Stimulated activated memory B cell treated with anti-CD40 and anti-IgM and Interleukin-4, amounts not matched to agents 10 μg/mL and 1 μg/mL and 100 μg/mL, for 72 hours (primary cell): ENCODE data around the gene ALG11.

ENCODE experiments used
- ATAC-seq: fragments of 150-1000 bp; cut with Tn5 transposase; 2 replicates; pipeline ENCODE4 v1.10.0; 2021
- H3K27ac Mint-ChIP-seq: one replicate; pipeline ENCODE4 v1.8.0; 2022; ENCODE audit warnings: mild to moderate bottlenecking, mixed read lengths
- H3K27me3 Mint-ChIP-seq: one replicate; pipeline ENCODE4 v1.8.0; 2022; ENCODE audit warnings: mixed read lengths
- H3K36me3 Mint-ChIP-seq: one replicate; pipeline ENCODE4 v1.8.0; 2022; ENCODE audit warnings: mixed read lengths
- H3K4me1 Mint-ChIP-seq: one replicate; pipeline ENCODE4 v1.8.0; 2022; ENCODE audit warnings: mixed read lengths
- H3K4me3 Mint-ChIP-seq: one replicate; pipeline ENCODE4 v1.8.0; 2022; ENCODE audit warnings: mild to moderate bottlenecking, moderate library complexity, mixed read lengths
- H3K9me3 Mint-ChIP-seq: one replicate; pipeline ENCODE4 v1.8.0; 2022; ENCODE audit warnings: mixed read lengths

ALG11 gene

DNA sequence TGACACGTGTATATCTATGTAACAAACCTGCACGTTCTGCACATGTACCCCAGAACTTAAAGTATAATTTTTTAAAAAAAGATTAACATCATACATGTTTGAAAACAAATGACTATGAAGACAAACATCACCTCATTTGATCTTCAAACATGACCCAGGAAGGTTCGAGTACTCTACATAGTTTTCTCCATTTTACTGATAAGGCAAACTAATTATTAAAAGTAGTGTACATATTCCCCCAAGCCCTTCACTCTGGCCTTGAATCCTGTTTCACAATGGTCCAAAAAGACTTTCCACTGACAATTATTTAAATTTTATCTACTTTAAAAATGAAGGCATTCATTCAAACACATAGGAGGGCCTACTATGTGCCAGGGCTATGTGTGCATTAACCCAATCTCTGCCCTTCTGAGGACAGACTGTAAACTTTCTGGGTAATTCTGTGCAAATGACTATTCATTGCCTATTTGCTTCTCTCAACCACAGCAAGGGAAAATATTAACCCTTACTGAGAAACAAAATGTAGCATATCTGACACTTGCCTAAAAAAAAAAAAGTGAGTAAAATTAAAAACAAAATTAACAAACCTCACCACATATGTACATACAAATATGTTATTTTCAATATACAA, 23.1 kb upstream of the ALG11 start:
- no peaks in the 10 kb centered on the region for H3K4me1 Mint-ChIP-seq
- no peaks in the 10 kb centered on the region for H3K36me3 Mint-ChIP-seq
- H3K9me3 Mint-ChIP-seq, result no peaks in the 10 kb centered on the region
- no peak for ATAC-seq
- H3K4me3 Mint-ChIP-seq, result no peak overlapping the region
- H3K27me3 Mint-ChIP-seq, result peaks cover 39% of the 10 kb centered on the region
- no peak overlapping the region for H3K27ac Mint-ChIP-seq

DNA sequence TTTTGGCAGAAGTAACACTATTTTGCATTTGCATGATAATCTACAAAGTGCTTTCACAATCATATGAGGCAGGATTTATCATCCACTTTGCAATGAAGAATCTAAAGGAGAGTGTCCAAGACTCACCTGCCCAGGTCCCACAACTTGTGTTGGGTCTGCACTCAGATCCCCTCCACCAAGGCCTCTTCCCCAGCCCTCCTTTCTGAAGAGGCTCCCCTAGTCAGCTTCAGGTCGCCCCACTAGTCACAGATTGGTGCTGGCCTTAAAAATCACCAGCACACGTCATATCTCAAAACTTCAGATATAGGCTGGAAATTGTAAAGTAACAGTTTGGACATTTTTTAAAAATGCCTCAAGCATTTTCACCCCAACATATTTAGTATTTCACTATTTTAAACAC, 18.5 kb upstream of the ALG11 start:
- H3K4me1 Mint-ChIP-seq, result no peaks in the 10 kb centered on the region
- H3K36me3 Mint-ChIP-seq, result no peaks in the 10 kb centered on the region
- H3K27ac Mint-ChIP-seq, result peak overlapping the region; percentile 27
- ATAC-seq, result no peak
- peaks cover 28% of the 10 kb centered on the region for H3K27me3 Mint-ChIP-seq
- H3K9me3 Mint-ChIP-seq, result no peaks in the 10 kb centered on the region
- H3K4me3 Mint-ChIP-seq, result no peak overlapping the region

DNA sequence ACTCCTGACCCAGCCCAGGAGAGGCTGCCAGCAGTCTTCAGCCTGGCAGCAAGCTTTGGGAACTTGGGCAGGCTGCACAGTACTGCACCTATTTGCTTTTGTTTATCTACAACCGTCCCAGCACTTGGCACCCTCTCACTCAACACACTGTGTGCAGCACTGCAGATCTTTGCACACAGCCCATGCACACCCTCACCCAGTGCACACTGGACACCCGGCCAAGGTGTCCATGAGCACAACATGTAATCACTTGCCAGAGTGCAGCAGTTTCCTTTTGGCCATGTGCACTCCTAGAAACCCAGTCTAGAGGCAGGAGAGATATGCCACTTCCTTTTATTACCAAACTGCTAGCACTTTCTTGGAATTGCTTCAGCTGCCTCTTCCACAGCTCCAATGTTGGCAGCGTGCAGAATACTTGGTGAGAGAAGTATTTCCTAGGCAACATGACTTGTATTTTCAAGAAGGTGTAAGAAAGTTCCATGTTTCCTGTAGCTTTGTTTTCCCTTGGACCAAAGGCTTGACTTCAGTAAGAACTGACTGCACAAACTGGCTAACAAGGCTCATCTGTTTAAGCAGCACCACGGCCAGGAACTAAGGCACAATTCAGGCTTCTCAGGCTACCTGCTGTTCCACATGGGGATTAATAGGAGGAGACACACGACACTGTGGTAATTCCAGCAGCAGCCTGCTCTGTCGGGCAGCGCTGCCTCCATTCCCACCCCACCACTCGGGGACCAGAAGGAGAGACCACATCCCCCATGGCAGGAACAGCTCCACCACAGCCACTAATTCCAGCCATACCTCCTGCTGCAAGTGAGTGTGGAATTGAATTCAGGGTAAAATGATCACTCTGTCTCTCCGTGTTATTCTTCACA, 16.3 kb upstream of the ALG11 start:
- Mint-ChIP-seq H3K4me1 (no peaks in the 10 kb centered on the region), H3K36me3 (no peaks in the 10 kb centered on the region), H3K27ac (no peak overlapping the region), H3K9me3 (no peaks in the 10 kb centered on the region), H3K27me3 (peaks cover 40% of the 10 kb centered on the region), H3K4me3 (no peak overlapping the region)
- ATAC-seq, result peak; percentile 21

DNA sequence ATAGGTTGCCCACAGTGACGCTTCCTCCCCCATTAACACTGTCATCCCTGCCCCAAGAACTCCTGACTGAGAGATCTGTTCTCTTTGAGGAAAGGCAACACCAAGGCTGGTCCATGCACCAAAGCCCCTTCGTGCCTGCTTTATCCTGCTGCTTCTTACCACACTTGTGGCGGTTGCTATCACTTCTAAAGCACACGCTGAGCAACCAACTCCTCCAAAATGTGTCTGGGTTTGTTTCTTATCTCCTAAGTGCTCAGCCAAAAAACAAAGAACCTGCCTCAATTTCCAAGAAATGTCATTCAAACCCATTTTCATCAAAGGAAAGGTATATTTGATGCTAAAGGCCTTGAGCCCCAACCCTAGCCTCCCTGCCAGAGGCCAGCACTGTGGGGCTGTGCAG, 15.6 kb upstream of the ALG11 start:
- Mint-ChIP-seq H3K9me3 (no peaks in the 10 kb centered on the region), H3K27ac (no peak overlapping the region), H3K4me1 (peaks cover 6% of the 10 kb centered on the region), H3K27me3 (peaks cover 42% of the 10 kb centered on the region), H3K36me3 (no peaks in the 10 kb centered on the region), H3K4me3 (no peak overlapping the region)
- no peak for ATAC-seq

DNA sequence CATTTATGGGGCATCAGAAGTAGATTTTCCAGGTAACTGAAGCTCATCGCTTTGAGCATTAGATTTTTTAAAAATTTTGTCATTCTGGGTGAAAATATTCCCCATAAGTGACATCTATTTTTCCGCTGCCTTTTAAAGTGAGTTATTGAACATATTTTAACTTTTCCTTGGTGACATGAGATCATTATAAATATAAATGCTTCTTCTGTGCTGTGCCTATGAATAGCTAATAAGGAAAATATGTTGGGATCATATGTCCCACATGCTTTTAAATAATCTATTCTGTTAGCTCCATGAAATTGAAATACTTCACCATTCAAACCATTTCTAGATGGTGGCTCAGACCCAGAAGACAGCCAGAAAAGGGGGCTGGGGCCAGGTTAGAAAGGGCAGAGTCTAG, 15.0 kb upstream of the ALG11 start:
- peaks cover 6% of the 10 kb centered on the region for H3K4me1 Mint-ChIP-seq
- no peaks in the 10 kb centered on the region for H3K36me3 Mint-ChIP-seq
- ATAC-seq, result no peak
- H3K4me3 Mint-ChIP-seq, result no peak overlapping the region
- H3K27me3 Mint-ChIP-seq, result peaks cover 43% of the 10 kb centered on the region
- no peak overlapping the region for H3K27ac Mint-ChIP-seq
- H3K9me3 Mint-ChIP-seq, result no peaks in the 10 kb centered on the region

DNA sequence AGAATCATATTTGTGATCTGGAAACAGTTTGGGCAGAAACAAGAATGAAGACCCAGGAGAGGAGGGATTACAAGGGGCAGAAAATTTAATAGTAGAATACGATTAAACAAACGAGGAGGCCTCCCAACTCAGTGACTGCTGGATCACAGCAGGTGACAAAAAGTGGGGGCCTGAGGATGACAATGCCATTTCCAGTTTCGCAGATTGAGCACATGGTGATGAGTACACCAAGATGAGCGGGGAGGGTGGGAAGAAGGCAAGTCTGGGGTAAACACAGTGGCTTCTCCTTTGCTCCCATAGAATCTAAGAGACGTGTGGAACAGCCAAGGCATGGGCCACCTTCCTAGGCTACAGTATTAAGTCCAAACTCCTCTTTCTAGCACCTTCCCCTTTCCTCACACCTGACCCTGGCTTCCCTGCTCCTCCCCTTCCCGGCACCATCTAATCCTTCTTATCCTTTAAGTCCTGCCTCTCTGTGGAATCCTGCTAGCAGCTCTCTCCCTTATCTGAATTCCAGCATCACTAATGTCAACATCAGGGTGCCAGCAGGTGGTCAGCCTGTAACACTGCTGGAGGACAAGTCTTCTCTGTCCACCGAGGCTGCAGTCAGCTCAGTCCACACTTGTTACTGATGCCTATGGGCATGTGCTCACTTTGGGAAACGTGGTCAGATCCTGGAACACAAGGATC, 14.4 kb upstream of the ALG11 start:
- Mint-ChIP-seq H3K36me3 (no peaks in the 10 kb centered on the region), H3K9me3 (no peaks in the 10 kb centered on the region), H3K27ac (no peak overlapping the region), H3K4me1 (peaks cover 6% of the 10 kb centered on the region), H3K4me3 (no peak overlapping the region), H3K27me3 (peaks cover 43% of the 10 kb centered on the region)
- no peak for ATAC-seq

DNA sequence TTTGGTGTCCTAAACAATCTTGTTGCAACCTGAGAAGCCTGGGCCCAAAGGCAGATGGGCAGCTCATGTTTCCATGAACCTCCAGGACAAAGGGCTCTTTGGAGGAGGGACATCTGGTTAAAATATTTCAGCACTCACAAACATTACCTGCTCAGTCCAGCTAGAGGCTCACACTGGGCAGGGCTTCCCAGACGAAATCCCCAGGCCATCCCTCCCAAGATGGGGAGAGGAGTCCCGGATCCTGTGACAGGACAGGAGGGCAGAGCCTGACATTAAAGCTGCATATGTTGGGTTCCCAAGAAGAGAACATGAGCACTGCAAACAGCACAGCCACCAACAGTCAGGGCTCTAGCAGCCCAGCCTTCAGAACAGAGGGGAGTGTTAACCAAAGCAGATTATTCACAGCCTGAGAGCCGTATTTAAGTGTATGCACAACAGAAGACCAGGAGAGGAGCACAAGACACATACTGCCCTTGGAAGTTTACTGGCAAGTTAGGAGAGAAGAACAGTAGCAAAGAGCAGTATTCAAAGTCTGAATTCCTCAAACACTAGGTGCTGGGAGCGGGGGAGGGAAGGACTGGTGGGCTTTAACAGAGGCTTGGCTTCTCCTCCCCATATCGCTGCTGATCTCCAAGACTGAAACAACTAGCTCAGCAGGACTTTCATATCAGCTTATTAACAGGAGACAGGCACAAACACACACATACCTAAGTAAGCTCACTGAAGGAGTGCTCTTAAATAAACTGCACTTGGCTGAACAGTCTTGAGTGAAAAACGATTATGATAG, 13.3 kb upstream of the ALG11 start:
- no peak overlapping the region for H3K4me3 Mint-ChIP-seq
- H3K27ac Mint-ChIP-seq, result no peak overlapping the region
- ATAC-seq, result no peak
- no peaks in the 10 kb centered on the region for H3K9me3 Mint-ChIP-seq
- H3K27me3 Mint-ChIP-seq, result peaks cover 43% of the 10 kb centered on the region
- peaks cover 6% of the 10 kb centered on the region for H3K4me1 Mint-ChIP-seq
- no peaks in the 10 kb centered on the region for H3K36me3 Mint-ChIP-seq

DNA sequence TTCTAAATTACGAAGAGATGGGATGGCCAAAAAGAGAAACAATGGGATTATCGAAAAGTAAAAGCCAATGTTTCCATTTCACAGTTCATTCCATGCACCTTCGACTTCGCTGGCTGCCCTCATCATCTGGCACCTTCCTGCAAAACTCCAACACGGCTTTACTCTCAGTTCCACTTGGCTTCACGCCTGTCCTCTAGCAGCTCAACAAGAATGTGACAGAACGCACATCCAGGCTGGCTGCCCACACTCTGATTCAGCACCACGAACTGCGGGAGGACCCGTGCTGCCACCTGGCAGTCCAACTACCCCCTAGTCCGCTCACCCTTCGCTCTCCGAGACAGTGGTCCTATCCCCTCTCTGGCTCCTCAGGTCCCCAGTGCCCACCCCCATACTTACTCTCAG, 12.7 kb upstream of the ALG11 start:
- no peak overlapping the region for H3K27ac Mint-ChIP-seq
- ATAC-seq, result no peak
- peaks cover 6% of the 10 kb centered on the region for H3K4me1 Mint-ChIP-seq
- H3K27me3 Mint-ChIP-seq, result peaks cover 43% of the 10 kb centered on the region
- no peaks in the 10 kb centered on the region for H3K36me3 Mint-ChIP-seq
- no peak overlapping the region for H3K4me3 Mint-ChIP-seq
- H3K9me3 Mint-ChIP-seq, result no peaks in the 10 kb centered on the region

DNA sequence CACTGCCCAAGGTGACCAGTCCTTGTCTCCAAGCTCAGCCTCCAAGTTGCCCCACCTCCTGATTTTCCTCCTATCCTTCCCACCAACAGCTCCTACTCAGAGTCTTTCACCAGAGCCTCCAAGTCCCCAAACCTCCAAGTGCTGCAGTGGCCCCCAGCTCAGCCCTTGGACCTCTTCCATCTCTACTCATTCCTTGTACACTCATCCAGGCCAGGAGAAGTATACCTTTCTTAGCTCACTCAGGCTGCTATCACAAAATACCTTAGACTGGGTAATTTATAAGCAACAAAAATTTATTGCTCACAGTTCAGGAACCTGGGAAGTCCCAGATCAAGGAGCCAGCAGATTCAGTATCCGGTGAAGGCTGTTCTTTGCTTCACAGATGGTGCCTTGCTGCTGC, 12.3 kb upstream of the ALG11 start:
- Mint-ChIP-seq H3K27me3 (peaks cover 43% of the 10 kb centered on the region), H3K4me1 (peaks cover 6% of the 10 kb centered on the region), H3K36me3 (no peaks in the 10 kb centered on the region), H3K4me3 (no peak overlapping the region), H3K9me3 (no peaks in the 10 kb centered on the region), H3K27ac (no peak overlapping the region)
- ATAC-seq, result no peak

DNA sequence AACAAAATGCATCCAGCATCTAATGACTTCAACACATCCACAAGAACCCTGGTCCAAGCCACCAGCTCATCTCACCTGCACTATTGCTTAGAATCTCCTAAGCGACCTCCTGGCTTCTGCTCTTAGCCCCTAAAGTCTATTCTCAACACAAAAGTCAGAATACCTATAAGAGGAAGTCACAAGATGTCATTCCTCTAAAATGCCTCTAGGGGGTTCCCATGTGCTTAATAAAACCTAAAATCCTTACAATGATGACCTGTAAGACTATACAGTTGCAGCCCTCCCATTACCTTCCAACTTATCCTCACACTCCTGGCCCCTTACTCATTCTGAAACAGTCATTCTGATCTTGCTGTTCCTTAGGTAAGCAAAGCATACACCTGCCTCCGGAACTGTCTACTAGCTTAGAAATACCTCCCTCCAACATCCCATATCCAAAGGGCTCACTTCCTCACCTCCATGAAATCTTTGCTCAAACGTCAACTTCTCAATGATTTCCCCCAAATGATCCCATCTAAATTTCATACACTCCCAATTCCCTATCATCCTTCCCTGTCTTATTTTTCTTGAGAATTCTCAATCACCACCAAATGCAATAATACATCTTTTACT, 11.0 kb upstream of the ALG11 start:
- Mint-ChIP-seq H3K4me3 (no peak overlapping the region), H3K9me3 (no peaks in the 10 kb centered on the region), H3K27me3 (peaks cover 43% of the 10 kb centered on the region), H3K27ac (no peak overlapping the region), H3K36me3 (no peaks in the 10 kb centered on the region), H3K4me1 (peaks cover 6% of the 10 kb centered on the region)
- no peak for ATAC-seq

DNA sequence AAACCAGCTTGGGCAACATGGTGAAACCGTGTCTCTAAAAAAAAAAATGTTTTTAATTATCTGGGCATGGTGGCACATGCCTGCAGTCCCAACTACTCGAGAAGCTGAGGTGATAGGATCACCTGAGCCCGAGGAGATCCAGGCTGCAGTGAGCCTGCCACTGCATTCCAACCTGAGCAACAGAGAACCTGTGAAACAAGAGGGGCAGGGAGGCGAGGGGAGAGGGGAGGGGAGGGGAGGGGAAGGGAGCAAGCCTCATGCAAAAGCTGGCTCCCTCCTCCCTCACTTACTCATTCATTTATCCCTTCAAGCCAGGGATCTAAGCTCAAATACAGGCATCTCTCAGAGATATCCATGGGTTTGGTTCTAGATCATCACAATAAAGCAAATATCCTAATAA, 9.8 kb upstream of the ALG11 start:
- Mint-ChIP-seq H3K36me3 (no peaks in the 10 kb centered on the region), H3K27me3 (peaks cover 48% of the 10 kb centered on the region), H3K4me3 (no peak overlapping the region), H3K9me3 (no peaks in the 10 kb centered on the region), H3K27ac (no peak overlapping the region), H3K4me1 (peaks cover 6% of the 10 kb centered on the region)
- ATAC-seq, result no peak

DNA sequence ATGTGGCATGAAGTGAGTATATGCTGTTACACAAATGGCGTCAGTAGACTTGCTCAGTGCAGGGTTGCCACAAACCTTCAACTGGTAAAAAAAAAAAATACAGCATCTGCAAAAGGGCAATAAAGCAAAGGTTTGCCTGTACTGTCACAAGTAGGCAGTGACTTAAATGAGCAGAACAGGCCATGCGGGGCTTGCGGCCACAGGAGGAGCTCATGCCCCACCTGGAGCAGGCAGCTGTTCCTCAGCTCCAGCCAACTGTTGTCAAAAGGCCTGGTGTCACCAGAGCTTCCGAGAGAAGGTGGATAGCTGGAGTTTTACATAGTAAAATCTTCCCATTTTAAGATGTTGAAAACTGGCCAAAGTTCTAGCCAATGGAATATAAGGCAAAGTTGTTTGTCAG, 8.7 kb upstream of the ALG11 start:
- Mint-ChIP-seq H3K27ac (no peak overlapping the region), H3K4me3 (no peak overlapping the region), H3K4me1 (peaks cover 6% of the 10 kb centered on the region), H3K27me3 (peaks cover 45% of the 10 kb centered on the region), H3K9me3 (no peaks in the 10 kb centered on the region), H3K36me3 (no peaks in the 10 kb centered on the region)
- ATAC-seq, result no peak

DNA sequence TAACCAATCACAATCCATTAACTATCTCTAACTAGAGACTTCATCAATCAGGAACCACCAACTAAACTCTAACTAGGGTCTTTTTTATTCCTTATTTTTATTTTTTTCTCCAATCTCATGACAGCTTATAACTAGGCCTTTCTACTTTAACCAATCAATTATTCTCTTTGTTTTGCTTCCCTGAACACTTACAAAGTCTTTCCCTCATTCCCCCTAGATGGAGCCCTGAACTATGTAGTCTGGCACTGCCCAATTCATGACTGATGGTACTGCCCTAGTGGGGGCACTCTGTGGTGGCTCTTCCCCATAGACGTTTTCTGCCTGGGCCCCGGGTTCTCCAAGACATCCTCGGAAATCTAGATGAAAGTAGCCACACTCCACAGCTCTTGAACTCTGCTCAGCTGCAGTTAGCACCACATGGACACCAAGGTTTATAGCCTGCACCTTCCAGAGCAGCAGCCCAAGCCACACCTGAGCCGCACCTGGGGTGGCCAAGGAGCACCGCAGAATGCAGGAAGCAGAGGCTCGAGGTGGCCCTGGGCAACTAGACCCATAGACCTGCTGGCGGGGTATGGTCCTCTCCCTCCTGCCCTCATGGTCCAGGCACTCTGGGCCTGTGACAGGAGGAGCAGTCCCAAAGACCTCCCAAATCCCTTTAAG, 7.6 kb upstream of the ALG11 start:
- Mint-ChIP-seq H3K36me3 (no peaks in the 10 kb centered on the region), H3K27ac (no peak overlapping the region), H3K9me3 (no peaks in the 10 kb centered on the region), H3K4me1 (peaks cover 6% of the 10 kb centered on the region), H3K27me3 (peaks cover 45% of the 10 kb centered on the region), H3K4me3 (no peak overlapping the region)
- ATAC-seq, result peak; percentile 28

DNA sequence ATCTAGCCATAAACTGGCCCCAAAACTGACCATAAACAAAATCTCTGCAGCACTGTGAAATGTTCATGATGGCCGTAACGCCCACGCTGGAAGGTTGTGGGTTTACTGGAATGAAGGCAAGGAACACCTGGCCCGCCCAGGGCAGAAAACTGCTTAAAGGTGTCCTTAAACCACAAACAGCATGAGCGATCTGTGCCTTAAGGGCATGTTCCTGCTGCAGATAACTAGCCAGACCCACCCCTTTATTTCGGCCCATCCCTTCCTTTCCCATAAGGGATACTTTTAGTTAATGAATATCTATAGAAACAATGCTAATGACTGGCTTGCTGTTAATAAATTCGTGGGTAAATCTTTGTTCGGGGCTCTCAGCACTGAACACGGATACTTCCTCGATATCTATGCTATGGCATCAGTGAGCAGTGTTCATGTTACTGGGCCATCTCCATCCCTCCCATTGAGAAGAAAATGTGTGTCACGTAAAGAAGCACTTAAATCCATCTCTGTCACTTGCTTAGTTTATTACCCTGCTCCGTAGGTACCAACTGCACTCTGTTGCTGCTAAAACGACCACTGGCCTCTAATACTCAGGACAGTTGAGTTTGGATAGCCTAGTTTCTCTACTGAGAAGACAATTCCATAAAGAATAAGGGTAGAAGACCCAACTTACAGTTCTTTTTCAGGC, 6.2 kb upstream of the ALG11 start:
- Mint-ChIP-seq H3K27me3 (peaks cover 52% of the 10 kb centered on the region), H3K27ac (no peak overlapping the region), H3K36me3 (no peaks in the 10 kb centered on the region), H3K9me3 (no peaks in the 10 kb centered on the region), H3K4me1 (peaks cover 9% of the 10 kb centered on the region), H3K4me3 (no peak overlapping the region)
- ATAC-seq, result no peak
